Stimulated activated CD8-positive, alpha-beta memory T cell treated with anti-CD3 and anti-CD28 coated beads, Interleukin-7, amount 100 ng/mL, for 1 hour (primary cell): ENCODE results near the gene KDM2B.

ENCODE experiments used
- DNase-seq, 2 donors: peaks; one replicate each; pipeline ENCODE4 v3.0.0-alpha.2; 2020; ENCODE audit warnings: low read depth in 2 of 2

KDM2B gene

GRCh38 chr12:121461048-121461447, 119.8 kb downstream of the KDM2B start:
- no peak for DNase-seq

- no peak for DNase-seq
These were observed 124.3 kb downstream of the KDM2B start for GRCh38 chr12:121456551-121456950.

- no peak for DNase-seq
These were observed 124.9 kb downstream of the KDM2B start for GRCh38 chr12:121455766-121456420.

DNA sequence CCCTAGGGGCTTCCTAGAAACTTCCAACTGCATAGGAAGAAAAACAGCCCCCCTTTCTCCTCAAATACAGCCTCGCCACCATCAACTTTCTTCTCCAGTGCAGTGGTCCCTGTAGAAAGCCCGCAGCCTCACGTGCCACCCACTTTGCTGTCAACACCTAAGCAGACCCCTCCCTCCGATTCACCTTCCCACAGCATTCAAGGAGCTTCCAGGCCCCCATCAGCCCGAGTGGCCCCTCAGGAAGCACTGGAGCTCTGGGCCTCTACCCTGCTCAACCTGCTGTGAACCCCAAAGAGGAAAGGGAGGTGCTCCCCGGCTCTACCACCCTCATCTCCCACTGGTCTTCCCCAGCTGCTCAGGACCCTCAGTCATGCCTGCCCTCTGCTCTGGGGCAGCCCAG, 125.9 kb downstream of the KDM2B start:
- DNase-seq: no peak

- no peak for DNase-seq
These were observed 127.2 kb downstream of the KDM2B start for GRCh38 chr12:121453629-121454028.

DNA sequence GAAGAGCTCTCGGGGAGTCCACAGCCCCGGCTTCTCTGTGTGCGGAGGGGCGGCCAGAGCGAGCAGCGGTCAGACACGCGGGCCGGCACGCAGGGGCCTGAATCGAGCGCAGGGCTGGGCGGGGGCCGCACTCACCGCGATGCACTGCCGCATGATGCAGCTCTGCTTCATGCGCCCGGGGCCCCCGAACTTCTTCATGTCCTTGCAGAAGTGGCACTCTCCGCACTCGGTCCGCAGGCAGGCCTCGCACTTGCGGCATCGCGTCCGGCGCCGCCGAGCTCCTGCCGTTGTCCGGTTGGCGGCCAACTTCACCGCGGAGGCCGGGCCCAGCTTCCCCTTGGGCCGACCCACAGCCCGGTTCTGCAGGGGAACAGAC, 127.8 kb downstream of the KDM2B start:
- DNase-seq: no peak

- no peak for DNase-seq
These were observed 128.4 kb downstream of the KDM2B start for GRCh38 chr12:121452340-121452984.

DNA sequence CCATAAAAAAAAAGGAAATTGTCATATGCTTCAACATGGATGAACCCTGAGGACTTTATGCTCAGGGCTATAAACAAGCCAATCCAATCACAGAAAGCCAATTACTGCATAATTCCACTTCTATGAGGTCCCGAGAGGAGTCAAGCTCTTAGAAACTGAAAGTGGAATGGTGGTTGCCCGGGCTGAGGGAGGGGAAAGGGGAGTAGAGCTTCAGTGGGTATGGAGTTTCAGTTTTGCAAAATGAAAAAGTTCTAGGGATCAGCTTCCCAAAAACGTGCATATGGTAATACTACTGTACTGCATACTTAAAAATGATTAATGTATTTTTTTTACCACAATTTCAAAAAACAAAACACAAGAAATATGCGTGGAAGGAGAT, 128.9 kb downstream of the KDM2B start:
- DNase-seq: no peak

DNA sequence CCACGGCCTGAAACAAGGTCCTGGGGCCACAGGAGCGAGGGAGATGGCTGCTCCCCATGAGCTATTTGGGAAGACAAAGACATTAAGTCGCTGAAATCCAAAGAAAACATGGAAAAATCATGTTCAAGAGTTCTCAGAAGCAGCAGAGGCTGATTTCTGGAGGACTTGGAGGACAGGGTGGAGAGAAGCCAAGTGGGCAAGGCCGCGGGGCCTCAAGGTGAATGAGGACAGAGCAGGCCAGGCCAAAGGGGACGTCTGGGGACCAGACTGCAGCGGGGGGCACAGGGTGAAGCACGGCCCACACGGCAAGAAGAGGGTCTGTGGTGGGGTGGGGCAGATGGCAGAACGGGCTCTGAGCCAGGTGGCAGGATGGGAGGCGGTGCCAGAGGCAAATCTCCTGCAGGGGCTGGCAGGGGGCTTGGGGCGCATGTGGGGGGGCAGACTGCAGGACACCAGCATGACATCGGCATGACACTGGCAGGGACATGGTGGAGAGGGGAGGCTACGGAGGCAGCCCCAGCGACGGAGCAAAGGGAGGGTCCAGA, 132.0 kb downstream of the KDM2B start:
- no peak for DNase-seq

DNA sequence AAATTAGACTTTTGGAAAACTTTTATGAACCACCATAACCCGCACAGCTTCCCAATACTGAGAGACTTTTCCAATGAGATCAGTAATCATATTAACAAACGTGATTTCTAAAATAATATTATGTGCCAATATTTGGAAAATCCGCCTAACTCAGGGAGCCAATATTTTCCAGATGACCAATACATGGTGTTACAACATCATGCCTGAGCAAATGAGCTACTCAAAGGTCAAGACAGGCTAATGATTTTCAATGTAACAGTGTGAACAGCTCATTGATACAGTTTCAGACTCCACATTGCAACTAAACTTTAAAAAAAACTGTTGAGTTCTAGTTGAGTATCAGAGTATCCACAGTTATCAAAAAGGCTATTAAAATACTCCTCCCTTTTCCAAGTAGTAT, 134.1 kb downstream of the KDM2B start:
- DNase-seq: no peak

DNA sequence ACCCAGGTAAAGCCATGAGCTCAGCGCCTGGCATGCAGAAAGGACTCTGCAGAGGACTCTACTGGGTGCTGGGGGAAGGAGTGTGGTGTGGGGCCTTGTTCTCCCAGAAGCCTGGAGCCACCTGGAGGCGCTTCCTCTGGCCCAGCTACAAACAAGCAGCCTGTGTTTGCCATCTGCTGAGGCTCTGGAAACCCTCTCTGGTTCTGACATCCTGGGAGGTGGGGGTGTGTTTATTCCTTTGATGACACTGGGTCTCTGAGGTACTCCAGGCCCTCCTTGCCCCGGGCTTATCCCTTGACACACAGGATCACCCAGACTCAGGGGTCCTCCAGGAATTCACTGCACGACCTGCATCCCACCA, 136.0 kb downstream of the KDM2B start:
- DNase-seq: no peak

- DNase-seq: no peak
These were observed 136.6 kb downstream of the KDM2B start for GRCh38 chr12:121443911-121444841.

DNA sequence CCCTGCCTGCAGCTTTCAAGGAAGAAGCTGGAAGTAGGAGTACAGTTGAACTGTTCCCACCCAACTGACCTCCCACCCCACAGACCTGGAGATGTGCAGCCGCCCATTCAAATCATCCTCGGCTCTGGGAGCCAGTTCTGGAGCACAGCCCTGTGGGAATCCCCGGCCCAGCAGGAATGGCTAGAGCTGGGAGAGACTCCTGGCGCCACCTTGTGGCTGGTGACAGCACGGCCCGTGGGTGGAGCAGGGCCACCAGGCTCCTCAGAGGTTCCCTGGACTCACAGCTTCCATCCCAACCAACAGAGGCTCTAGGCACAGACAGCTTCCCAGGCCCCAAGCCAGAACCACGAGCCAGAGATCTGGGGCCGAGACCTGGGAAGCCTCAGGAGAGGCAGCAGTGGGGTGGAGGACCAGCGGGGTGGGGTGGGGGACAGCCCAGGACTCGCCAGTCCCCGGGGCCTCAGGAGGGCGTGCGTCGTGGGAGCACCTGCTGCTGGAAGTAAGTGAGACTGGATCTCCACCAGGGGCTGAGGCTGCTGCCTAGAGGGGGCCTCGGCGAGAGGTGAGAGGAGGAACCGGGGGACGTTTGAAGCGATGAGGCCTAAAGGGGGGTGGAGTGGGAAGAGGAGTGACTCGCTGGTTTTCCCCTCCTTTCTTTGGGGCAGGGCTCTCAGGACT, 137.5 kb downstream of the KDM2B start:
- peak; percentile 32 to 50 for DNase-seq

- no peak for DNase-seq
These were observed 138.5 kb downstream of the KDM2B start for GRCh38 chr12:121442028-121442948.

DNA sequence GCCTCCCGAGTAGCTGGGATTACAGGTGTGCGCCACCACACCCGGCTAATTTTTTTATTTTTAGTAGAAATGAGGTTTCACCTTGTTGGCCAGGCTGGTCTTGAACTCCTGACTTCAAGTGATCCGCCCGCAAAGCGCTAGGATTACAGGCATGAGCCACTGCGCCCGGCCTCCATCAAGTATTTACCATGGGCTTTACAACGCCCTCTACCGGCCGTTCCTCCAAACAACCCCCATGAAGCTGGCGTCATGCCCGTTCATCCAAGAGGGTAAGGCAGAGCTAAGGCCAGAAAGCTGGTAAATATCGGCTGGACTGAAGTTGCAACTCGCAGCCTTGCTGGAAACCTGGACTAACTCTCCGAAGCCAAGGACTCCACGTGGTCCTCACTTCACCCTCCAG, 139.3 kb downstream of the KDM2B start:
- DNase-seq: no peak

GRCh38 chr12:121440768-121441167, 140.1 kb downstream of the KDM2B start:
- DNase-seq: no peak

DNA sequence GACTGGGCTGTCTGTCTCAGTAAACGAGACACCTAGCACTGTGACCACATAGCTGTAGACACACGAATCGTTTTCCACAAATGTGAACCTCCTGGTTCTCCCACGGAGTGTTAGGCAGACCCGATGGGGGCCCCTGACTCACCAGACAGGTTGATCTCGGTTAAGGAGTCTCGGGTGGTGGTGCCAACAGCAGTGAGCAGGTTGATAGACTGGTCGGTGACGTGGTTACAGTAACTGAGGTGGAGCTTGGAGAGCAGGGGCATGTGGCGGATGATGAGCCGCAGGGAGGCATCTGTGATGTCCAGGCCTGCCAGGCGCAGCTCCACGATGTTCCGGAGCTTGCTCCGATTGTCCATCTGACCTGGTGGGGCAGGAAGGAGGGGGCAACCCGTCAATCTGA, 141.1 kb downstream of the KDM2B start:
- DNase-seq: no peak

GRCh38 chr12:121438905-121439304, 141.9 kb downstream of the KDM2B start:
- DNase-seq: no peak

- no peak for DNase-seq
These were observed 144.1 kb downstream of the KDM2B start for GRCh38 chr12:121436706-121437105.

- DNase-seq: no peak
These were observed 147.9 kb downstream of the KDM2B start for GRCh38 chr12:121432740-121433480.
